Measurements from ENCODE around the gene SP7. TPM values are rescaled to one million over a fixed set of nuclear protein-coding genes. Genes with fewer than 3 reads are reported as not detected.

The SP7 gene
- total and polyA plus RNA-seq, 10 donors, result not detected

GRCh38 chr12:53327435-53328042 is 8.6 kb downstream of the SP7 start:
- H3K9me3 ChIP-seq, result no peaks in the 10 kb centered on the region
- WGBS, 5 donors, result 86 to 98% (median 88%) methylated on average over 3 of the region's 3 CpGs
- H3K36me3 ChIP-seq, result no peaks in the 10 kb centered on the region
- intact Hi-C loops (cut with DNase I; ENCODE audit: low total_unique reads), result no loop called here
- peaks cover 0 to 40% (median 0%) of the 10 kb centered on the region in 7 donors for H3K27me3 ChIP-seq (replicated peaks in 1 of 7)
- H3K4me1 ChIP-seq, result peaks cover 17 to 38% (median 27%) of the 10 kb centered on the region in 6 donors
- H3K27ac ChIP-seq, result no peak overlapping the region
- TF ChIP-seq, protein P1, sequence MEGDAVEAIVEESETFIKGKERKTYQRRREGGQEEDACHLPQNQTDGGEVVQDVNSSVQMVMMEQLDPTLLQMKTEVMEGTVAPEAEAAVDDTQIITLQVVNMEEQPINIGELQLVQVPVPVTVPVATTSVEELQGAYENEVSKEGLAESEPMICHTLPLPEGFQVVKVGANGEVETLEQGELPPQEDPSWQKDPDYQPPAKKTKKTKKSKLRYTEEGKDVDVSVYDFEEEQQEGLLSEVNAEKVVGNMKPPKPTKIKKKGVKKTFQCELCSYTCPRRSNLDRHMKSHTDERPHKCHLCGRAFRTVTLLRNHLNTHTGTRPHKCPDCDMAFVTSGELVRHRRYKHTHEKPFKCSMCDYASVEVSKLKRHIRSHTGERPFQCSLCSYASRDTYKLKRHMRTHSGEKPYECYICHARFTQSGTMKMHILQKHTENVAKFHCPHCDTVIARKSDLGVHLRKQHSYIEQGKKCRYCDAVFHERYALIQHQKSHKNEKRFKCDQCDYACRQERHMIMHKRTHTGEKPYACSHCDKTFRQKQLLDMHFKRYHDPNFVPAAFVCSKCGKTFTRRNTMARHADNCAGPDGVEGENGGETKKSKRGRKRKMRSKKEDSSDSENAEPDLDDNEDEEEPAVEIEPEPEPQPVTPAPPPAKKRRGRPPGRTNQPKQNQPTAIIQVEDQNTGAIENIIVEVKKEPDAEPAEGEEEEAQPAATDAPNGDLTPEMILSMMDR (IDR thresholded peaks at IDR 0.05 in 8 of 11, conservative IDR thresholded peaks at IDR 0.05 in 3 of 11), result peak in 7 of 11 experiments; percentile 31 to 56 (median 41)
- TF ChIP-seq POLR2A (IDR thresholded peaks at IDR 0.05), result no peak
- no peak for DNase-seq
- no peak overlapping the region for H3K4me3 ChIP-seq

- Histone ChIP-seq H3K27ac (no peak overlapping the region), H3K36me3 (no peaks in the 10 kb centered on the region), H3K9me3 (no peaks in the 10 kb centered on the region), H3K27me3 (replicated peaks in 1 of 7) (peaks cover 0 to 31% (median 0%) of the 10 kb centered on the region in 7 donors), H3K4me3 (peak overlapping the region in 1 of 8 donors; percentile 86), H3K4me1 (peaks cover 19 to 47% (median 36%) of the 10 kb centered on the region in 6 donors)
- 79 to 86% (median 80%) methylated on average over 8 of the region's 8 CpGs for WGBS, 5 donors
- DNase-seq, result no peak
- TF ChIP-seq POLR2AphosphoS5 (IDR thresholded peaks at IDR 0.05), result no peak
- TF ChIP-seq, protein P1 (IDR thresholded peaks at IDR 0.05 in 8 of 11, conservative IDR thresholded peaks at IDR 0.05 in 3 of 11), result no peak
- no peak for TF ChIP-seq POLR2A (IDR thresholded peaks at IDR 0.05)
- intact Hi-C loops (cut with DNase I; ENCODE audit: low total_unique reads), result no loop called here
Measured at GRCh38 chr12:53326460-53327185, 9.5 kb downstream of the SP7 start.

- intact Hi-C loops (cut with DNase I; ENCODE audit: low total_unique reads), result no loop called here
- H3K4me1 ChIP-seq, result peaks cover 22 to 55% (median 41%) of the 10 kb centered on the region in 6 donors
- H3K36me3 ChIP-seq, result no peaks in the 10 kb centered on the region
- H3K27me3 ChIP-seq (replicated peaks in 1 of 7), result peaks cover 0 to 27% (median 0%) of the 10 kb centered on the region in 7 donors
- TF ChIP-seq POLR2A (IDR thresholded peaks at IDR 0.05) (no peak), POLR2AphosphoS5 (IDR thresholded peaks at IDR 0.05) (peak in 2 of 3 donors; percentile 71 to 73)
- DNase-seq, result peak; percentile 86
- H3K27ac ChIP-seq, result peak overlapping the region; percentile 92 to 99 (median 96)
- H3K9me3 ChIP-seq, result no peaks in the 10 kb centered on the region
- H3K4me3 ChIP-seq, result peak overlapping the region; percentile 55 to 86 (median 62)
- 0 to 2% (median 1%) methylated on average over 12 to 50 of the region's 50 CpGs for WGBS, 5 donors
Measured at GRCh38 chr12:53325511-53326061, 10.6 kb downstream of the SP7 start.

- Histone ChIP-seq H3K27ac (peak overlapping the region; percentile 92 to 99 (median 96)), H3K36me3 (peaks cover 0 to under 1% (median 0%) of the 10 kb centered on the region in 6 donors), H3K4me1 (peaks cover 26 to 61% (median 47%) of the 10 kb centered on the region in 6 donors), H3K27me3 (replicated peaks in 1 of 7) (peaks cover 0 to 25% (median 0%) of the 10 kb centered on the region in 7 donors), H3K9me3 (no peaks in the 10 kb centered on the region), H3K4me3 (peak overlapping the region; percentile 55 to 86 (median 62))
- intact Hi-C loops (cut with DNase I; ENCODE audit: low total_unique reads), result no loop called here
- TF ChIP-seq POLR2AphosphoS5 (IDR thresholded peaks at IDR 0.05) (peak; percentile 71 to 90 (median 87)), POLR2A (IDR thresholded peaks at IDR 0.05) (peak in 2 of 3 donors; percentile 16 to 70)
- TF ChIP-seq, protein P1 (IDR thresholded peaks at IDR 0.05 in 8 of 11, conservative IDR thresholded peaks at IDR 0.05 in 3 of 11), result peak; percentile 75 to 90 (median 85)
- peak; percentile 98 for DNase-seq
- 0 to 1% (median 0%) methylated on average over 55 to 68 of the region's 69 CpGs for WGBS, 5 donors
Measured at GRCh38 chr12:53324779-53325510, 11.2 kb downstream of the SP7 start.
